ENCODE data around the gene ZBTB46. TPM values are rescaled to one million over a fixed set of nuclear protein-coding genes. Genes with fewer than 3 reads are reported as not detected.
"Not testable (repeated sequence)": the region's sequence is repeated elsewhere in the genome, so short reads cannot be mapped to it uniquely, and the experiment has no call there.

ZBTB46 gene
- total RNA-seq, 1 experiment from 2014 or later, result 27.1 TPM

DNA sequence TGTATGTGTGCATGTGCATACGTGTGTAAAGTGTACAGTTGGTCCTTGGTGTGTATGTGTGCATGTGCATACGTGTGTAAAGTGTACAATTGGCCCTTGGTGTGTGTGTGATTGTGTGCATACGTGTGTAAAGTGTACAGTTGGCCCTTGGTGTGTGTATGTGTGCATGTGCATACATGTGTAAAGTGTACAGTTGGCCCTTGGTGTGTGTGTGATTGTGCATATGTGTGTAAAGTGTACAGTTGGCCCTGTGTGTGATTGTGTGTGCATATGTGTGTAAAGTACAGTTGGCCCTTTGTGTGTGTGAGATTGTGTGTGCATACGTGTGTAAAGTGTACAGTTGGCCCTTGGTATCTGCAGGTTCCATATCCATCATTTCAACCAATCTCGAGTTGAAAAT is 99.7 kb downstream of the ZBTB46 start:
- Histone ChIP-seq H3K18ac (ENCODE audit: insufficient read length, low read depth, low read length) (no peak overlapping the region), H3K9ac (ENCODE audit: extremely low read depth, insufficient read length, low read length) (no peak overlapping the region), H2BK12ac (ENCODE audit: insufficient read length, low read depth, low read length) (no peak overlapping the region), H3K23me2 (ENCODE audit: insufficient read length, low read depth, low read length, poor library complexity, severe bottlenecking) (no peaks in the 10 kb centered on the region), H4K20me1 (ENCODE audit: control insufficient read depth, insufficient read depth, insufficient read length) (no peaks in the 10 kb centered on the region), H4K91ac (ENCODE audit: insufficient read length, low read depth, low read length) (no peak overlapping the region), H4K5ac (ENCODE audit: insufficient read length, low read depth, low read length) (no peak overlapping the region), H2BK120ac (ENCODE audit: low read depth, low read length, poor library complexity, severe bottlenecking) (no peak overlapping the region), H3T11ph (ENCODE audit: low read length) (no peak overlapping the region), H3K27me3 (ENCODE audit: insufficient read depth, low read length) (no peaks in the 10 kb centered on the region), H2AK5ac (ENCODE audit: insufficient read length, low read length) (no peak overlapping the region), H3K79me2 (ENCODE audit: insufficient read depth, low read length) (no peaks in the 10 kb centered on the region), H2BK20ac (ENCODE audit: low read depth, low read length, poor library complexity, severe bottlenecking) (no peak overlapping the region), H3K79me1 (ENCODE audit: insufficient read depth, low read depth, low read length, poor library complexity, severe bottlenecking) (peaks cover 3% of the 10 kb centered on the region), H3K23ac (ENCODE audit: insufficient read length, low read depth, low read length) (no peak overlapping the region), H2BK5ac (ENCODE audit: insufficient read length, low read length) (no peak overlapping the region), H3K56ac (ENCODE audit: insufficient read length, low read depth, low read length) (no peak overlapping the region), H3K4me1 (ENCODE audit: insufficient read depth, low read length) (no peaks in the 10 kb centered on the region), H3K14ac (ENCODE audit: insufficient read depth, low read length) (no peak overlapping the region), H3K4ac (ENCODE audit: low read depth, low read length) (no peak overlapping the region), H3K27ac (ENCODE audit: insufficient read length, low read depth, low read length) (no peak overlapping the region), H3K4me2 (ENCODE audit: insufficient read depth, insufficient read length, low read length) (no peak overlapping the region), H2BK15ac (ENCODE audit: low read depth, low read length) (no peak overlapping the region), H2AFZ (ENCODE audit: low read length) (no peak overlapping the region), H4K8ac (replicated peaks; ENCODE audit: insufficient read length, low read depth, low read length) (no peak overlapping the region), H3K9me3 (ENCODE audit: control insufficient read depth, low read depth, low read length) (no peaks in the 10 kb centered on the region)
- TF ChIP-seq, protein P1, sequence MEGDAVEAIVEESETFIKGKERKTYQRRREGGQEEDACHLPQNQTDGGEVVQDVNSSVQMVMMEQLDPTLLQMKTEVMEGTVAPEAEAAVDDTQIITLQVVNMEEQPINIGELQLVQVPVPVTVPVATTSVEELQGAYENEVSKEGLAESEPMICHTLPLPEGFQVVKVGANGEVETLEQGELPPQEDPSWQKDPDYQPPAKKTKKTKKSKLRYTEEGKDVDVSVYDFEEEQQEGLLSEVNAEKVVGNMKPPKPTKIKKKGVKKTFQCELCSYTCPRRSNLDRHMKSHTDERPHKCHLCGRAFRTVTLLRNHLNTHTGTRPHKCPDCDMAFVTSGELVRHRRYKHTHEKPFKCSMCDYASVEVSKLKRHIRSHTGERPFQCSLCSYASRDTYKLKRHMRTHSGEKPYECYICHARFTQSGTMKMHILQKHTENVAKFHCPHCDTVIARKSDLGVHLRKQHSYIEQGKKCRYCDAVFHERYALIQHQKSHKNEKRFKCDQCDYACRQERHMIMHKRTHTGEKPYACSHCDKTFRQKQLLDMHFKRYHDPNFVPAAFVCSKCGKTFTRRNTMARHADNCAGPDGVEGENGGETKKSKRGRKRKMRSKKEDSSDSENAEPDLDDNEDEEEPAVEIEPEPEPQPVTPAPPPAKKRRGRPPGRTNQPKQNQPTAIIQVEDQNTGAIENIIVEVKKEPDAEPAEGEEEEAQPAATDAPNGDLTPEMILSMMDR (conservative IDR thresholded peaks at IDR 0.05), result no peak
- Mint-ChIP-seq H3K4me1 (no peaks in the 10 kb centered on the region), H3K9me3 (no peaks in the 10 kb centered on the region), H3K36me3 (ENCODE audit: insufficient read depth in 1 of 3, low read depth in 3 of 3) (peaks cover 11 to 42% (median 19%) of the 10 kb centered on the region in 3 experiments; a peak in 6 of 7 replicates), H3K27ac (no peak overlapping the region), H3K4me3 (no peak overlapping the region), H3K27me3 (ENCODE audit: low read depth) (no peaks in the 10 kb centered on the region; the same call in 1 of the 2 replicates)
- WGBS (ENCODE audit: extremely low coverage, insufficient read length, low lambda C conversion rate), result no CpG with 5 or more reads among the region's 5 CpGs
- no peak for DNase-seq

GRCh38 chr20:63730189-63730733 is 100.8 kb downstream of the ZBTB46 start:
- not testable (repeated sequence) for H3K4me1 Mint-ChIP-seq; H3K27me3 ChIP-seq (ENCODE audit: insufficient read depth, low read length); H2AK5ac ChIP-seq (ENCODE audit: insufficient read length, low read length); H2BK15ac ChIP-seq (ENCODE audit: low read depth, low read length); H3K4me1 ChIP-seq (ENCODE audit: insufficient read depth, low read length); H3K9me3 ChIP-seq (ENCODE audit: control insufficient read depth, low read depth, low read length); H2AFZ ChIP-seq (ENCODE audit: low read length); H3T11ph ChIP-seq (ENCODE audit: low read length); H3K9me3 Mint-ChIP-seq; DNase-seq; H3K23ac ChIP-seq (ENCODE audit: insufficient read length, low read depth, low read length); H2BK12ac ChIP-seq (ENCODE audit: insufficient read length, low read depth, low read length); H3K18ac ChIP-seq (ENCODE audit: insufficient read length, low read depth, low read length); H4K8ac ChIP-seq (replicated peaks; ENCODE audit: insufficient read length, low read depth, low read length); H2BK20ac ChIP-seq (ENCODE audit: low read depth, low read length, poor library complexity, severe bottlenecking); H3K23me2 ChIP-seq (ENCODE audit: insufficient read length, low read depth, low read length, poor library complexity, severe bottlenecking); H4K20me1 ChIP-seq (ENCODE audit: control insufficient read depth, insufficient read depth, insufficient read length); H3K9ac ChIP-seq (ENCODE audit: extremely low read depth, insufficient read length, low read length); H3K79me1 ChIP-seq (ENCODE audit: insufficient read depth, low read depth, low read length, poor library complexity, severe bottlenecking); H2BK120ac ChIP-seq (ENCODE audit: low read depth, low read length, poor library complexity, severe bottlenecking); H4K5ac ChIP-seq (ENCODE audit: insufficient read length, low read depth, low read length); H2BK5ac ChIP-seq (ENCODE audit: insufficient read length, low read length); H3K4me3 Mint-ChIP-seq; H3K27me3 Mint-ChIP-seq (ENCODE audit: low read depth); H3K4ac ChIP-seq (ENCODE audit: low read depth, low read length); H3K27ac ChIP-seq (ENCODE audit: insufficient read length, low read depth, low read length); H3K4me2 ChIP-seq (ENCODE audit: insufficient read depth, insufficient read length, low read length); H3K14ac ChIP-seq (ENCODE audit: insufficient read depth, low read length); H4K91ac ChIP-seq (ENCODE audit: insufficient read length, low read depth, low read length); H3K79me2 ChIP-seq (ENCODE audit: insufficient read depth, low read length); H3K56ac ChIP-seq (ENCODE audit: insufficient read length, low read depth, low read length)
- no CpG with 5 or more reads among the region's 18 CpGs for WGBS (ENCODE audit: extremely low coverage, insufficient read length, low lambda C conversion rate)
- Mint-ChIP-seq H3K36me3 (ENCODE audit: insufficient read depth in 1 of 3, low read depth in 3 of 3) (peaks cover 14 to 38% (median 27%) of the 10 kb centered on the region in 3 experiments), H3K27ac (peak overlapping the region in 1 of 3 experiments; percentile 96; a peak in 1 of 7 replicates)
